HG03354 (cell line): Measurements from ENCODE around the gene NREP.
"Not testable (repeated sequence)": the region's sequence is repeated elsewhere in the genome, so short reads cannot be mapped to it uniquely, and the experiment has no call there.

Source experiments
- ATAC-seq: cut with Tn5 transposase; IDR thresholded peaks from one replicate; pipeline ENCODE4 v1.9.1; 2021; ENCODE audit warnings: mild to moderate bottlenecking; ENCODE audit not compliant: unreplicated experiment, poor library complexity, severe bottlenecking

The NREP gene

DNA sequence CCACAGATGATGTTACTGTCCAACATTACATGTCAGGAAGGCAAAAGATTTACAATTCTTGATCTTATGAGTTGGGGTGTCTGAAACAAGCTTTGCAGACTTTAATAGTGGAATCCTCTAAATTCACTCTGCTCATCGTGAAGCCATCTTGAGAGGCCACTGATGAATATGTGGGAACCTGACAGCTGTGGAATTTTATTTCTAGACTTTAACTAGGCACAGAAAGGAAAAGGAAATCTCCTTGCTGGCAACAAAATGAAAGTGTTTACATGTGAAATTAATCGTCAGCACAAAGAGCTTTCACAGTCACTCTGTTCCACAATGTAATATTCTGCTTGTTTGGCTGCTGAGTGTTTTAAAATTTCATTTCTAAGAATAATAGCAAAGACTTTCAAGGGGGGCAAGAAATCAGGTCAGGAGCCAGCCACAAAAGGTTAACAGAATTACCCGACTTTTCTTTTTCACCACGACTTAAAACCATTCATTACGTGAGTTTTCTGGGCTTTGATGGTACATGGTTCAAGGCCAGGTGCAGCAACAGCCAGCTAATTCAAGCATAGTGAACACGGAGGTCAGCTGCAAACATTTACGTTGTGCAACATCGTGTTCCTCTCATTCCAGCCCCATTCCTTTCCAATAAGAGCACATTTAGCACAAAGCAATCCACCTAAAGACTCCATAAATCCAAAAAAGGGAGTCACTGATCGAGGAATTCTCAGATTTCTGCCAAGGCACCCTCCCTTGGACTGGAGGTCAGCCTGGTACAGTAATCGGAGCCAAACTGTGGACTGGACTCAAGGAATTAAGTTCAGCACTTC lies 14.6 kb downstream of the NREP start:
- ATAC-seq, result no peak

DNA sequence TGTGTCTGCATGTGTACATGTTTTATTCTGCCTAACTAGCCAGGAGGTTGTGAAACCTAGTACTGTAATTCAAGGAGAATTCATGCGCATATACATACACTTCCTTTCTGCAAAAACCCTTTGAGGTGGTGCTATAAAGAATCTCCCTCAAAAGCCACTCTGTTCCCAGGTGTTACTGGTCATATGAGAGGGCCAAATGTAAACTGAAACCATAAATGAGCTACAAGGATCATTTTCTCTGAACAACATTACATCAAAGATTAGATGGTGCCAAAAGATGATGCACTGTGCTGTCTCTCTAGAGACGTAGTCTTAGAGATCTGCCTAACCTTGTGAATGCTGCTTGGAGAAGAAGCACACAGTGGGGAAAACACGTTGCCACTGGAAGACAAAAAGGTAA lies 15.7 kb downstream of the NREP start:
- peak; percentile 60 for ATAC-seq

DNA sequence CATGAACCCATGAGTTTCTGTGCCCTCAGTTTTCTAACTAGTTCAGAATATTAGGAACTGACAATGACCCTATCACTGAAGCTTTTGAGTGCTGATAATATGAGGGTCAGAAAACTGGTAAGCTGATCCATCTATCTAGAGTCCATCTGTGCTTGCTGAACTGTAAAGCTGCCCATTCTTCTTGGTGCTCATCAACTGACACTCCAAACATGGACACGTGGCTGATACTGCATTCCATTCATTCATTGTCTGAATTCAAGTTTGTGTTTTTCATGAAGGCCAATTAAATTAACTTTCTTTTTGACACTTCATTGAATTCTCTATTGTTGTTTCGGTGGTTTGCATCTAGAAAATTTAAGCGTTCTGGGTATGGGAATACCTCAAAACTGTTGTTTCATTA lies 17.6 kb downstream of the NREP start:
- ATAC-seq, result no peak

DNA sequence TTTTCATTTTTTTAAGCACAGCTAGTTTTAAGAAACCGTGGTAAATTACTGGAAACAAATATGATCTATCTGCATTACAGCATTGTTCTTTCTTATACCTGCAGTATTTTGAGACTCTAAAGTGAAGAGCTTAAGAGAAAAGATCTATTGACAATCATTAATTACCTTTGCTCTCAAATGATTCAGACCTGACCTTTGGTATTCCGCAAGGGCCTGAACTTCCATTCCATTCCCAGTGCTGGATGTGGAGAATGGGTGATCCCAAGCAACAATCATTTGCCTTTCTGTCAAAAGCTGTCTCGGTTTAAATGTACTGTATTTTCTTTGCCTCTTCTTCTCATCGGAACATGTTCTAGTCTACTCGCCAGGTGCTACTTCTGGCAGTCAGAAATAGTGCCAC lies 18.9 kb downstream of the NREP start:
- ATAC-seq, result no peak

DNA sequence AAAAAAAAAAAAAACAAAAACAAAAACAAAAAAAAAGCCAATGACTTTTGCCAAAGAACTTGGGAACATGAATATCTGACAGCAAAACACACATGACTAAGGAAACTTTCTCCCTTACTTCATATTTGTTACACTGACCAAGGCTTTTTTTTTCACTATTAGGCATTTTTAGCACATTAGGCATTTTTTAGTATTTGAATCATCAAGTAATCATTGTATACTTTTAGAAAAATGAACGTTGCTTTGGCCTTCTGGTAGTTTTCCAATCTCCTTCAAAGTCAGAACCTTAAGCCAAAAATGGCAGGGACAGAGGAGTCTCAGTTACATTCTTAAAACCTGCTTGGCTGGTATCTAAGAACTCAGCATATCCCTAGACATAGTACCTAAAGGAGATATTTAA lies 19.3 kb downstream of the NREP start:
- ATAC-seq, result no peak

DNA sequence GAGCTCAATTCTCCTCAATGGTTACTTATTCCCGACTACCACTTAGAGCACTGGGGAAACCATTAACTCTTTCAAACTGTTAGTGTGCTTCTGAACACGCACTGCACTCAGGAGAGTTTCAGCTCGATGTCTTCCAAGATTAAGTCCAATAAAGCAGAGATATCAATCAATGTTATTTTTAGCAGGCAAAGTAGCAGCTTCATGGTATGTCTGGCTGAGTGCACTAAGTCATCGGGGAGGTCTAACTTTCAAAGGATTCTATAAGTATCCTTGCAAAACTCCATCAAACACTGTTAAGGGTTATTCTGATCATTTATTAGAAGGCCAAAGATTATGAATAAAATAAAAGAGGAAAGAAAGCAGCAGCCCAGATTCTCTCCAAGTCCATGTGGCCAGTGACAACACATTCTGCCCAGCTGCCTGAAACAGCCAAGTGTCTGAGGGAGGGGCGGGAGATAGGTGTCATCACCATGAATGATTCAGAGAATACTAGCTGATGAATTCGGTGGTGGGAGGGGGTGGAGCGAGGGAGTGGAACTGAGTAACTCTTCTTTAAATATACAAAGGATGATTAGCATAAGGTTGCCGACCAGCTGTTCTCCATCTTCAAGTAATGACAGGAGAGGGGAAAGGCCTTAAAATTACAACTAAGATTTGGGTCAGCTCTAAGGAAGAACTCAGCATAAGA lies 21.3 kb downstream of the NREP start:
- peak; percentile 55 for ATAC-seq

DNA sequence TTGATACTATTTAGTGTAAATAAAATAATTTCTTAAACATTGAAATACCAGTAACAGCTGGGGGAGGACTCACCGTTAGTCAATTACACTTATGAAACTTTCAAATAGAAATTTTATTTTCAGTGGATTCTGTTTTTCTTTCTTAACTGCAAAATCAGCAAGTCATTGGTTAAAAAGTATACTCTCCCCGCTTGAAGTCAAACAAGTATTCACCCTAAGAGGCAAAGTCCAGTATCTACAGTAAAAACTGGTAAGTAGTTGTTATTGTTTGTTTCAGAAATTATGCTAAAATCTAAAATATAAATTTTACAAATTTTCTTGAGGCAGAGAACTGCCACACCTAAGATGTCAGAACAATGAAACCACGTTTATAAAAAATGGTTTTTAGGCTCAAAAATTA lies 22.4 kb downstream of the NREP start:
- no peak for ATAC-seq

DNA sequence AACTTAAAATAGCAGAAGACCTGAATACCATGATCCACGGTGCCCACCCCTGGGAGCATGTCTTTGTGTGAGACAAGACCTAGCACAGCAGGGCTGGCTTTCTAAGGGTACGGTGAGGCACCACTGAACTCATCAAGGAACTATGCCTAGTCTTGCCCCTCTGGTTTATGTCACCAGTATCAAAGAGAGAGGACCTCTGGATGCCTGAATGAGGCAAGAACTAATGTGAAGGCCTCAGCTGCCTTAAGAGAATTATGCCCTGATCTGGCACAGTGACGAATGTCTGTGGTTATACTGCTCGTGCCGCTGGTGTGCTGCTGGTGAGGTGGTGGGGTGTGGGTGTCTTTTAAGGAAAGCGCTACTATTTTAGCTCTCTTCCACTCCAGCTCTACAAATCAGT lies 23.0 kb downstream of the NREP start:
- no peak for ATAC-seq

DNA sequence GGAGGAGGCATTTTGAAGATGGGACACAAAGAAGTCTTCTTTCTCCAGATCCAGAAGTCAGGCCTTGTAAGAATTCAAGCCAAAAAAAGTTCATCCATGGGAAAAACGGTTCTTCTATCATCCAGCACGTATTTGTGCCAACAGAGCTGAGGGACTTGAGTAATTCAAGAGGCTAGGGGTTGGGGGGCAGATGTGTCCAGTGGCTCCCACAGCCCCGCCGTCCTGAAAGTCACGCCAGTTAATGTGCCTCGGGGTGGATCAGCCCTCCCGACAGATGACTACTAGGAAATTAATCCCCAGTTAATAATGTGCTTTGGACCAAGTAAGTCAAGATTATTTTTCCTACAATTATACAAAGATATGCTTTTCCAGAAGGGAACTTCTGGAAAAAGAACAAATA lies 23.4 kb downstream of the NREP start:
- no peak for ATAC-seq

DNA sequence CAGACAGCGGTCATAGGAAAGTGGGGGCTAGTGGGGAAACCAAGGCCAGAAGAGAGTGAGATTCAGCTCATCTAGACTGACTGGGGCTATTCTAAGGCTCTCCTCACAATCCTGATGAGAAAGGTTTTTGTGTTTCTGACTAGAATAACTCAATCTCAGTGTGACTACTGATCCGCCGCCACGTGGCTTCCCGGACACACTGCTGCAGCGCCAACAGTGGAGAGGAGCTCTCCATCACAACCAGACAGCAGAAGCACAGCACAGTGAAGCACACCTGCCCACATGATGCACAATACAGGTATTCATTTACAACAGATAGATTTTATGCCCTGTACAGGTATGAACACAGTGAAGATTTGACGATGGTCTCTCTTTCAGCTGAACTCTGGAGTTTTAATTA lies 25.4 kb downstream of the NREP start:
- no peak for ATAC-seq

DNA sequence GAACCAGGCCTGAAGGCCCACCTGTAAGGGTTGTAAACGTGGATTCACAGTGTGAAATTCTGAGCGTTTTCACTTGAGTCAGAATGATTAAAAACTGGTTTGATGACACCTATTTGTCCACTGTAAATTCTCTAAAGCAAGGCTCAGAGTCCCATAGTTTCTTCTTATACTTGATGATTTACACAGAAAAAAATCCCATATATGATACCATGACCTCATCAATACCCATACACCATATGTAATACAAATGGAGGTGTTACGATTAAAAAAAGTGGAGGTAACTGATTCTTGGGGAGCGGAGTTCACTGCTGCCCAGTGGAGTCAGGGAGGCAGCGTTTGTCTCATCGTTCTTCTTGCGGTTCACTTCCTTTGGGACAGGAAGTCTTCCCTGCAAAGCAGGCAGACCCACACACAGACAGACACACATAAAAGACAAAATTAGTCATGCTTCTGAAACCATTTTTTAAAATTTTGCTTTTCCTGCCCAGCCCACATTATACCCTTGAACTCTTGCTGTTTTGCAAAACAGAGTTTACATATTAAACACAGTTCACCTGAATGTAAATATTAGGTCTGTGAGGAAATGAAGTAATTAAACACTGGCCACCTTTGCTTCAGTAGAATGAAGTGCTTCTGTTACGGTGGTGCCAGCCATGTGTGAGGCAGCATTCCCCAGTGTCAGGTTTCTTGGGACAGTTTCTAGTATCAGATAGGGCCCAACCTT lies 26.2 kb downstream of the NREP start:
- ATAC-seq, result peak; percentile 60

DNA sequence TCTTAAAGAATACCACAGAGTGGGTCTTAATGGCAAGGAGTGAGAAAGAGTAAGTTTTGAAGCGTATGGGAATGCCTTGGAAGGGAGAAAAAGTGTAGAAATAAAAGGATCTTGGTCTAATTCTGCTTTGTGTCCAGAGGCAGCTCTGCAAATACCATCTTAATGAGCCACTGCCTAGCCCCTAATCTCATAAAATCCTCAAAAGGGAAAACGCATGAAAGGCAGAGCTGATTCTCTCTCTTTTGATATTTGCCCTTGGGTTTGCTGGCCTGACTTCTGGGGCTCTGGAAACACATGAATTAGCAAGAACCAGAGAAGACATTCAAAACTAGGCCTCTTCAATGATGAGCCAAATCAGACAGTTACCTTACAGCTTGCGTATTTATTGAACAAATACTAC lies 28.1 kb downstream of the NREP start:
- ATAC-seq, result no peak

DNA sequence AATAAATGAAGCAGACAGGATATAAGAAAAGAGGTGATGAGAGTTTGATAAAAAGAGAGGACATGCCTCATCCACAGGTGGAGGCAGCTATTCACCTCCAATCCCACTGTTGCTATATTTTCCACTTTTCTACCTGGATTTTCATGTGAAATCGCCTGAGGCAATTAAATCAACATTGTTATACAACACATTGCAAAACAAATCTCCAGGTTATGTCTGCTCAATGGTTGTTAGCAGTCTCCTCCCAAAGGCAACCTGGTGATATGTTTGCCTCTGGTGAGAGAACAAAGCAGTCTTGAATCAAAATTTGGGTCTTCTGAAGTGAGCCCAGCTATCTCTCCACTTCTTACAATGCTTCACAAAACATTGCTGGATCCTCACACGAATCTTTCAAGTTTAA lies 30.0 kb downstream of the NREP start:
- no peak for ATAC-seq

DNA sequence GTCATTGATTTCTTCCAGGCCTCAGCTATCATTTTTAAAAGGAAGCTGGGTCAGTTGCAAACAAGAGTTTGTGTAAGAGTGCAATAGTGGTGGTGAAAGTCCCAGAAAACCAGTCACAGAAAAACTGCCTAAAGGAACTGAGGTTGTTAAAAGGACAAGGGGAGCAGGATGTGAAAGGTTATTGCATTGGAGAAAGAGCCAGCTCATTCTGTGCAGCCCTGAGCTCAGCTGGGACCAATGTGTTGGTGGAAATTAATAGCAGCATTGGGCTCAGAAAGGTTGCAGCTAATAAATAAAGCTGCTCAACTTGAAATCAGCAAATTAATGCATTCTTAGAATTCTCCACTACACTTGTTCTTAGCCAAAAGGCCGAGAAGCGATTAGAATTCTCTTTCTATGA lies 34.9 kb downstream of the NREP start:
- no peak for ATAC-seq

DNA sequence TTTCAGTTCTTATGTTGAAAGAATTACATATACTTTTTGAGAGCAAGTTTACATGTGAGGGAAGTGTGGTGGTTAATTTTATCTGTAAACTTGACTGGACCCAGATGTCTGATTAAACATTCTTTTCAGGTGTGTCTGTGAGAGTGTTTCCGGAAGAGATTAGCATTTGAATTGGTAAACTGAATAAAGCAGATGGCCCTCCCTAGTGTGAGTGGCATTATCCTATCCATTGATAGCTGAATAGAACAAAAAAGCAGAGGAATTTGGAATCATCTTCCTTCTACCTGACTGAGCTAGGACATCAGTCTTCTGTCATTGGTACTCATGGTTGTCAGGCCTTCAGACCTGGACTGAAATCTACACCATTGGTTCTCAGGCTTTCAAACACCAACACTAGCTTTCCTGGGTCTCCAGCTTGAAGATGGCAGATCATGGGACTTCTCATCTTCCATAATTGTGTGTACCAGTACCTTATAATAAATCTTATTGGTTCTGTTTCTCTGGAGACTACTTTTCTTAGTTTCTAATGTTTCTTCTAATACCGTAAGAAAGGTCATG lies 36.6 kb downstream of the NREP start:
- no peak for ATAC-seq

DNA sequence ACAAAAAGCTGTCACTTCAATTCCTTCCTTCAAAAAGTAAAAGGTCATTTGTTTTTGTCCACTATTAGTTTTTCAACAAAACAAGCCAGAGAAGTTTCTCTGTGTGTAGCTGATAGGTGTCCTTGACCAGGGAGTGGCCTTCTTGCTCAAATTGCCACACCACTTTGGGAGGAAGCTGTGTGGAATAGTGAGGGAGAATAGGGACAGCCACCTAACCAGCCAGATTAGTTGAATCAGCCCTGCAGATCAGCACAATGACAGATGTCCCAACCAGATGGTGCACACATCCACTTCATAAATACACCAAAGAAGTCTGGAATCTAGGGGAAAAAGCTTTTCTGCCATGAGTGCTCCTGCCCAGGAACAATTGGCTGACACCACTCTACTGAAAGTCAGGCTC lies 37.2 kb downstream of the NREP start:
- ATAC-seq, result no peak

DNA sequence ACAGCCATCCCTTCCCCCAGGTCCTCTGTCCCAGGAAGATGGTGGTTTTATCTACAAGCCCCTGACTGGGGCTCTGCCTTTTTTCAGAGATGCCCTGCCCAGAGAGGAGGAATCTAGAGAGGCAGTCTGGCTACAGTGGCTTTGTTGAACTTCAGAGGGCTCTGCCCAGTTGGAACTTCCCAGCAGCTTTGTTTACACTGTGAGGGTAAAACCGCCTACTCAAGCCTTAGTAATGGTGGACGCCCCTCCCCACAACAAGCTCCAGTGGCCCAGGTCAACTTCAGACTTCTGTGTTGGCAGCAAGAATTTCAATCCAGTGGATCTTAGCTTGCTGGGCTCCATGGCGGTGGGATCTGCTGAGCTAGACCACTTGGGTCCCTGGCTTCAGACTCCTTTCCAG lies 40.2 kb downstream of the NREP start:
- ATAC-seq, result not testable (repeated sequence)

DNA sequence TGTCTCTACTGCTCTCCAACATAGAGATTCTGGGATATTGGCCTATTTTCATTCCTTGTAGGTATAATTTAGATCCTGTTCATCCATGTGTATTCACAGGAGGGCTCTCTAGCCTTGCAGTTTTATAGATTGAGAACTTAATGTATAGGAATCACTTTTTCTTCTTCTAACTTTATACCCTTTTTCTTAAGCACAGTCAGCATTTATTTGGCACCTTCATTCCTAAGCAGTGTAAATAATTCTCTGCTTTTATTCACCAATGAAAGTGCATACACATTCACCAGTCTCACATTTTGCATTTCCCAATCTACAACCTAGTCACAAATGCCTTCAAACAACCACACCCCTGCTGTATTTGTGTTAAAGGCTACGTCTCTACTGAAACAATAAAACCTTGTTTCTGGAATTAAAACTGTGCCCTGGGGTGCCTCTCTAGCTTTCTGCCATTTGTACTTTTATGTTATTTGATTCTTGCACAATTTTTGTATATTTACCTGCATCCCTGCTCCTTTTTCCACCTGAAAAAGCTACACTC lies 49.3 kb downstream of the NREP start:
- no peak for ATAC-seq

DNA sequence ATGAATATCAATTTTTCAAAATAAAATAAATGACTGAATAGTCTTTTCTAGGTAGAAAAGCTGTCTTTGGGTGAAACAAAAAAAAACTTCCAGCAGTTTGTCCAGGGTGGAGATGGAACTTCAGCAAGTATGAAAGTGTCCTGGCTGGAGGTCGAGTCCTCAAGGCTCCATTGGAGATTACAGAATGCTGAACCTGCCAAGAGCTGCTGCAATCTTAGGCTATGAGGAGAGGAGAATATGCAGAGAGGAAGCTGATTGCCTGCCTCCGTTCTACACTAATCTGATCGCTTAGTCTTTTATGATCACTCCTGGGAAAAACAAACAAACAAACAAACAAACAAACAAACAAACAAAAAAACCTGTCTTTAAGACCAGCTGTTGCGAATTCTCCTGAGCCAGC lies 50.6 kb downstream of the NREP start:
- no peak for ATAC-seq

DNA sequence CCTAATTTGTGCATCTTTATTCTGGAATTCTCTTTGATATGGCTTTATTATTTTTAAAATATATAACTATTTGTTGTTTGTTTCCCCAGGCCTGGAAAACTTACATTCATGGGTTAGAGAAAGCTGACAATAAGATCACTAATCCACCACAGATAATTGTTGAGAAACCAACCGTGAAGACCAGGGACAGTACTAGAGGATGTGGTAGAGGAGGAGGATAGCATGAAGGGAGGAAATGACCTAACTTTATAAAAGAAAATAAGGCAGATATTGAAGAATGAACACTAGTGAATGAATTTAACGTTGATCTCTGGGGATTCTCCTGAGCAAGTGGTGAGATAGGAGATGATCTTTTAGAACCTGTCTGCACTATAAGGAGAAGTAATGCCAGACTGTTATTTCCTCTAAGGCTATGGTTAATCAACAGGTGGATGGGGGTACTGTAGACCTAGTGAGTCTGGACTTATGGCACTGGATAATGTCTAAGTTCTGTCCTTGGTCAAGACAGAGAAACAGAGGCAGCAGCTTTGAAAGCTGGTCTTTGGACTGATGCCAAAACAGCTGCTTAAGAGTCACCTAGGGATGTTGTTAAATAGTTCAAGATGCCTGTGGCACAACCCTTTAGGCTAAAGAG lies 52.4 kb downstream of the NREP start:
- ATAC-seq, result peak; percentile 63
